Activated naive CD4-positive, alpha-beta T cell treated with anti-CD3 and anti-CD28 coated beads, Interleukin-2, amount 10 ng/mL, durations not matched to agents 5 hours and 36 hours (primary cell): ENCODE measurements around the gene MILR1. TPM values are rescaled to one million over a fixed set of nuclear protein-coding genes. Genes with fewer than 3 reads are reported as not detected.

Experiments
- microRNA-seq: library from miRNA; unstranded; fragments of <30 nt; microRNA quantifications from one replicate; pipeline ENCODE4 v1.2.0, GENCODE V29; 2022; ENCODE audit warnings: borderline microRNAs expressed, borderline replicate concordance
- total RNA-seq, 2 experiments: library from RNA; stranded (reverse); gene quantifications; one replicate each; pipeline ENCODE4 v1.2.3, GENCODE V29; 2021

Gene MILR1
- not detected for total RNA-seq

GRCh38 chr17:64448665-64449512, at the start of gene MILR1:
MILR1 (plus strand) TSS chr17:64449115; CDS start chr17:64449169, 54 bp downstream.

GRCh38 chr17:64496786-64497564, 48.1 kb downstream of the MILR1 start, which contains the start of gene POLG2:
POLG2 (minus strand) TSS chr17:64497054; CDS start chr17:64496968, 86 bp downstream.

GRCh38 chr17:64506201-64506575, 57.3 kb downstream of the MILR1 start, which contains the start of gene DDX5:
DDX5 (minus strand) TSS chr17:64506289; CDS start chr17:64506119, 170 bp downstream.

GRCh38 chr17:64506576-64507412, 57.9 kb downstream of the MILR1 start, which contains the start of gene CEP95:
CEP95 (plus strand) TSS chr17:64506977; CDS start chr17:64507098, 121 bp downstream.

Small RNA genes lying within 50 kb of the gene (microRNA-seq; reads per million reads assigned to microRNA genes)
- gene MIR1273E (not detected), gene MIR3064 (6.3 reads per million, percentile 34 among the genes with 10 or more reads in this experiment), gene MIR5047 (not detected)

Other genes starting within 250 kb of the MILR1 start
- gene TEX2, start 185.9 kb upstream of the MILR1 start, total RNA-seq, result 10 to 100 TPM; 12.0 to 12.6 TPM
- 10 to 100 TPM; 31.5 to 36.4 TPM for gene PECAM1, start 58.3 kb upstream of the MILR1 start, total RNA-seq
- gene POLG2, start 47.9 kb downstream of the MILR1 start, total RNA-seq, result 10 to 100 TPM; 31.0 to 32.3 TPM
- gene DDX5, start 57.2 kb downstream of the MILR1 start, total RNA-seq, result 100 to 1,000 TPM; 794 to 797 TPM
- 10 to 100 TPM; 49.3 to 53.1 TPM for gene CEP95, start 57.9 kb downstream of the MILR1 start, total RNA-seq
- gene SMURF2, start 213.2 kb downstream of the MILR1 start, total RNA-seq, result 10 to 100 TPM; 12.3 TPM